HG03159 (cell line): ENCODE results near the gene PRKCZ.

Experiments
- ATAC-seq: cut with Tn5 transposase; IDR thresholded peaks from one replicate; pipeline ENCODE4 v1.9.1; 2021; ENCODE audit warnings: mild to moderate bottlenecking, moderate library complexity; ENCODE audit not compliant: unreplicated experiment

PRKCZ gene

GRCh38 chr1:2044510-2045319 lies 5.5 kb upstream of the PRKCZ start:
- no peak for ATAC-seq

DNA sequence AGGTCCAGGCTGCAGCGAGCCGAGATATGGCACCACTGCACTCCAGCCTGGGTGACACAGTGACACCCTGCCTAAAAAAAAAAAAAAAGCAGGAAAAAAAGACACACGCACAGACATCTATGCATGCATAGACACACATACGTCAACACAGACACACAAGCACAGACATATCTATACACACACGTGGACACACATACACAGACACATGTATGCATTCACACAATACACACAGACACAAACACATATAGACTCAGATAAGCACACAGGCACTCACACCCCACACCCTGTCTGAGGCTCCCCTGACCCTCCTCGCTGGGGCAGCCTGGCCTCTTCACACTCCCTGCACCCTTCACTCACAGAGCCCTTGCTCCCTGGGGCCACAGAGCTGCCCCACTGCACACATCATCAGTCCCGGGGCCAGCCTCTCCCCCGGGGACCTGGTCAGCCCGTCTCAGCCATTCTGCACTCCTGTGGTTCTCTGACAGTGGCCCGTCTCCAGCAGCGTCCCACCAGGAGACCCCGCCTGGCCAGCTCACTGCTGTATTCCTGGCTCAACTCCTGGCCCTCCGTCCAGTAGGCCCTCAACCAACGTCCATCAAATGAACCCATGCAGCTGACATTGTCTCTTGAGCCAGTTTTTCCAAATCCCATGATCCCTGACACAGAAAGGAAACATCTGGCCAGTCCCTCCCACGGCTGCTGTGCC lies 4.6 kb upstream of the PRKCZ start:
- ATAC-seq, result no peak

- ATAC-seq, result no peak
These were observed 3.9 kb upstream of the PRKCZ start for GRCh38 chr1:2046174-2046917.

DNA sequence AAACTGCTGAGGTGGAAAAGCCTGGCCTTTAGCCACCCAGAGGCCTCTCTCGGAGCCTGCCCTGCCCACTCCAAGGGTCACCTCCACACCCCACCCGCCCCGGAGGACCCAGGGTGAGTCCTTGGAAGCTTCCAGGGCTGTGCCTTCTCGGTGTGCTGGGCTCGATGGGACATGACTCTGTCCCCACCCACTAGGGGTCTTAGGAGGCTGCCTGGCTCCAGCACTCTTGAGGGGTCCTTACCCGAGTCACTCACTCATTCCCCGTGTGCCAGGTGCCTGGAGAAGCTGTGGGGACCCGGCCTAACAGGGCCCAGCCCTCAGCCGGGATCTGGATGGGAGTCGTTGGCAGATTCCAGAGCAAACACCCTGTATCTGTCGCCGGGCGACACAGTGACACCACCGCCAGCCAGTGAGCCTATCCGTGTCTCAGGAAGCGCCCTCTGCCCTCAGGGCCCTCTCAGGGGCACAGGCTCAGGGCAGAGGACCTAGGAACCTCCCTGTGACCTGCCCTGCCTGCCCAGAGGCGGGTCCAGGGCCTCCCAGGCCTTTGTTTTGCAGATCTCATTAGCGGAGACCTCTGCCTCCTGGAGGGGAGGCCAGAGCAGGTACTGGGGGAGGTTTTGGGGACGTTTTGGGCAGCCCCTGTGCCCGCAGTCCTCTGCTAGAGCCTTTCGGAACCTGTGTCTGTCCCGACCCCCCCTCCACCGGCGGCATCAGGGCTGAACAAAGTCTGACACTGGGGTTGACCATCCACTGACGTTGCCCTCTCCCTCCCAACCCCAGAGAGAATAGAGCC lies 3.1 kb upstream of the PRKCZ start:
- no peak for ATAC-seq

DNA sequence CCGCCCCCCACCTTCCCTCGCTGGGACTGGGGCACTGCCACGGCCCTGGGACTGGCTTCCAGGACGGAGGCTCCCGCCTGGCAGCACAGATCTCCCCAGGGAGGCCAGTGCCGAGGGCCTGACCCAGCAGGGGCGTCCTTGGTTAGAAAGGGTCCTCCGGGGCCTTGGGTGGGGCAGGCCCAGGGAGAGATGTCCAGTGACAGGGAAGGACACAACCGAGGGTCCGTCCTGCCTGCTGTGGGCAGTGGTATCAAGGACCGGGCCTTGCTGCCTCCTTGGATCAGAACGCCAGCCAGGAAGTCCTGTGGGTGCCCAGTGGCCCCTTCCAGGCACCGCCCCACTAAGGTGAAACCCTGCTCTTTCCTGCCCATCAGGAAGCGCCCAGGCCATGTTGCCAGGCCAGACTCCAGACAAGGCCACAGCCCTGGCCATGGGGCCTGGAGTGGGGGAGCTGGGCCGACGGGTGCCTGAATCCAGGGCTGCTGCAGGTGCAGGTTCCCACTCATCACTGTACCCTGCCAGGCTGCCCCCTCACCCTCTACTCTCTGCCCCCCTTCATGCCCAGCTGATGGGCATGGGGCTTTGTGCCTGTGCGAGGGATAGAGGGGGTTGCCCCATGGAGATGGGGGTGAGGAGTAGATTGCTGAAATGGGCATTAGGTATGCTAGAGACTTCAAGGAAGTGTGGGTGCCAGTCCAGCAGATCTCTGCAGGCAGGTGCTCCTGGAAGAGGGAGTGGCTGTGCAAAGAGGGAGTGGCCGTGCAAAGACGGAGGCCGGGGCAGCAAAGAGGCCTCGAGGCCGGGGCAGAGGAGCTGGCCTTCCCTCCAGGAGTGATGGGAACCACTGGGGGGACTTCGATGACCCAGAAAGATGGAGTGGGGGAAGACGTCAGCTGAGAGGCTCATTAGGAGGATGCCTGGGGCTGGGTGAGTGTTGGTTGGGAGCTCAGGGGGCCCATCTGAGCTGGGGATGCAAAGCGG lies 2.2 kb upstream of the PRKCZ start:
- ATAC-seq, result no peak

- ATAC-seq, result no peak
These were observed 940 bp upstream of the PRKCZ start for GRCh38 chr1:2049225-2049717.

- no peak for ATAC-seq
These were observed 216 bp downstream of the PRKCZ start for GRCh38 chr1:2050461-2050792.

- ATAC-seq, result no peak
These were observed 827 bp downstream of the PRKCZ start for GRCh38 chr1:2050793-2051682.

DNA sequence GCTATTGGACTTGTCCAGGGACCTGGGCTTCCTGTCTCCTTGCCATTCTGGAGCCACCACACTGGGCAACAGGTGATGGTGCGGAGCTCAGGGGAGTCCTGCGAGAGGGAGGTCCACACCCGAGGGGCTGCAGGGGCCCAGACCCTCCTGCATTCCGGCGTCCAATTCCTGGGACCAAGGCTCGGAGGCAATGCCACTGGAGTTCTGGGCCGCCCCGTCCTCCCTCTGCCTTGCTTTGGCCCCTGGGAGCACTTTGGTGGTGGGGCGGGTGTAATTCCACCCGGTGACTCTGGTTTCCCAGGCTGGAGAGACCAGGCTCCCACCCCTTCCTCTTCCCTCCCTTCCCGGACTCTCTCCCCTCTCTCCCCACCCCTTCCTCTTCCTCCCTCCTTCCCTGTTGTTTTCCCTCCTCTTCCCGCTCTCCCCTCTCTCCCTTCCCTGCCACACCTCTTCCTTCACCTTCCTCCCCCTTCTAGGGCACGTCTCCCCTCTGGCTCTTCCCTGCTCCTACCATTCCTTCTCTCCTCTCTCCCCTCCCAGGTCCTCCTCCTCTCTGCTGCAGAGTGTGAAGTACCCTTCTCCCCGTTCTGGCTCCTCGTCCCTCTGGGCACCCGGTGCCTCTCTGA lies 2.0 kb downstream of the PRKCZ start:
- ATAC-seq, result no peak

- no peak for ATAC-seq
These were observed 2.5 kb downstream of the PRKCZ start for GRCh38 chr1:2052756-2053155.

- ATAC-seq, result no peak
These were observed 3.0 kb downstream of the PRKCZ start for GRCh38 chr1:2053217-2053616.

DNA sequence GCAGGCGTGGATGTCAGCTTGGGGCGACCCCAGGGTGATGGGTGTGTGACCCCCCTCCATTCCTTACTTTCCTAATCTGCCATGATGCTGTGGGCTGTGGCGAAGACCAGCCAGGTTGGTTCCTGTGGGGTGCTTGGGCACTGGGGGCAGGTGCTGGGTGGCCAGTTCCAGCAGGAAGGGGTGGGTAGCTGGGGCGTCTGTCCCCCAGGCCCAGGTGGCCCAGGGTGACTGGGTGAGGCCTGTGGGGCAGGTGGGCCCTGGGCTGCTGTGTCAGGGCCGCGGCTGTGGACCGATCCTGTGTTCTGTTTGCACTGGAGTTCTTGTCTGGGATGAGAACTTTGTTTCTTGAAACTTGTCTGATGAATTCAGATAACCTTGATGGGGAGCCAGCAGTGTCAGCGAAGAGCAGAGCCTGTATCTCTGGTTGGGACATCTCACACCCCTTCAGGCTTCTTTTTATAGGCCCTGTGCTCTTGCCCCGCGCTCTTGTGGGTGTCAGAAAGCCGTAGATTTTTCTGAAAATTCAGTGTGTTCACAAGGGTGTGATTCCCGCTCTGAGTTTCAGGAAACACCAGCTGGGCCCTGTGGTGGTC lies 3.7 kb downstream of the PRKCZ start:
- ATAC-seq, result no peak

DNA sequence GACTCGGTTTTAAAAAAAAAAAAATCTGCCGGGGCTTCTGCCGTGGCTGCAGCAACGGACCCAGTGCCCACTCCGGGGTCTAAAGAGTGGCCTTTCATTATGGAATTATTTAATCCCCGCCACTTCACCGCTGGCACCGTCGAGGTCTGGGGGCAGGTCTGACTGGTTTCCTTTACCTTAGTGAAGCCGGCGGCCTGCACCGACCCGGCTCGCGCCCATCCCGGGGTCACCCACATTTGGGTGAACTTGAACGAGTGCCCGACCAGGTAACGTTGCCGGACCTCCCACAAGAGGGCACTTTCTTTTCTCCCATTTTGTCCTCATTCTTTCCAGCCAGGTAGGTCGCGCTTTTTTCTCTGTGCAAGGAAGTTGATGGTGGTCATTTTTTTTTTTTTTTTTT lies 4.3 kb downstream of the PRKCZ start:
- ATAC-seq, result no peak

GRCh38 chr1:2055911-2056575 lies 5.8 kb downstream of the PRKCZ start:
- no peak for ATAC-seq

- ATAC-seq, result no peak
These were observed 6.9 kb downstream of the PRKCZ start for GRCh38 chr1:2056955-2057590.

DNA sequence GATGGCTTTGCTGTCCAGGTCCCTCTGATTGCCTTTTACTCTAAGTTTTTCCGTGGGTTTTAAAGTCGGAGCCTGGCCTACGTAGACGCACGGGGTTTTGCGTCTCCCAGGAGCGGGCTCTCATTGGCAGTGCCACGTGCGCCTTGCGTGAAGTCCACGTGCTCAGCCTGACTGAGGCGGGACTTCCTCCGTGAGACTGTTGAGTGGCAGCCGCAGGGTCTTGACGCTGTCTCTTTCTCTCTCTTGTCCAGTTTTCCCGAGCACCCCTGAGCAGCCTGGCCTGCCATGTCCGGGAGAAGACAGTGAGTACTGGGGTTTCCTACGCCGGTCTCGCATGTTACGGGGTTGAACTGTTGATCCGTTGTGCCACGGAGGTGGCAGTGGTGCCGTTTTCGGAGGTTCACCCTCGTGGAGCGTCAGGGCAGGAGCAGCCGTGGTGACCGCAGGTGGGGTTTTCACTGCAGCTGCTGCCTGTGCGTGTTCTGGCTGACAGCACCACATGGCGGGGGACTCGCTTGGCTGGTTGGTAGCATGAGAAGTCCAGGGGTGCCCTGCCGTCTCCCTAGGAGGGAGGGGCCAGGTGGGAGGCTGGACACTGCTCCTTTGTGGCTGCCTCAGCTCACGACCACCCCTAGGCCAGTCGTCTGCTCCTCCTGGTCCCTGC lies 9.2 kb downstream of the PRKCZ start:
- no peak for ATAC-seq
